GM18499 (cell line): ENCODE data around the gene SLC22A4.

Experiments
- ATAC-seq: cut with Tn5 transposase; IDR thresholded peaks from one replicate; pipeline ENCODE4 v1.9.1; 2021; ENCODE audit warnings: moderate number of reproducible peaks; ENCODE audit not compliant: insufficient read depth, unreplicated experiment

The SLC22A4 gene

GRCh38 chr5:132261881-132262845 lies 32.0 kb upstream of the SLC22A4 start:
- ATAC-seq: no peak

GRCh38 chr5:132262882-132263547 lies 31.2 kb upstream of the SLC22A4 start:
- no peak for ATAC-seq

- ATAC-seq: no peak
These were observed 30.5 kb upstream of the SLC22A4 start for GRCh38 chr5:132263548-132264261.

GRCh38 chr5:132264546-132265335 lies 29.5 kb upstream of the SLC22A4 start:
- ATAC-seq: no peak

GRCh38 chr5:132265336-132266030 lies 28.7 kb upstream of the SLC22A4 start:
- no peak for ATAC-seq

GRCh38 chr5:132266031-132266835 lies 28.0 kb upstream of the SLC22A4 start:
- no peak for ATAC-seq

- ATAC-seq: no peak
These were observed 27.4 kb upstream of the SLC22A4 start for GRCh38 chr5:132266836-132267160.

GRCh38 chr5:132267166-132267739 lies 26.9 kb upstream of the SLC22A4 start:
- ATAC-seq: no peak

GRCh38 chr5:132267931-132268768 lies 26.0 kb upstream of the SLC22A4 start:
- no peak for ATAC-seq

GRCh38 chr5:132268769-132269551 lies 25.2 kb upstream of the SLC22A4 start:
- ATAC-seq: peak; percentile 51

GRCh38 chr5:132269635-132270334 lies 24.4 kb upstream of the SLC22A4 start:
- ATAC-seq: no peak

- no peak for ATAC-seq
These were observed 23.9 kb upstream of the SLC22A4 start for GRCh38 chr5:132270335-132270665.

GRCh38 chr5:132270706-132271105 lies 23.5 kb upstream of the SLC22A4 start:
- no peak for ATAC-seq

- ATAC-seq: no peak
These were observed 22.6 kb upstream of the SLC22A4 start for GRCh38 chr5:132271251-132272246.
